Left renal cortex interstitium (tissue), 4 donors: ENCODE measurements around the gene TSC22D1. TPM values are rescaled to one million over a fixed set of nuclear protein-coding genes. Genes with fewer than 3 reads are reported as not detected.
"Not testable (repeated sequence)": the region's sequence is repeated elsewhere in the genome, so short reads cannot be mapped to it uniquely, and the experiment has no call there.

ENCODE experiments used
- DNase-seq, 4 donors: peaks; one replicate each; pipeline ENCODE4 v3.0.0-alpha.2; 2013; ENCODE audit warnings: low read depth in 4 of 4, low spot score in 2 of 4, missing footprints in 1 of 4
- polyA plus RNA-seq, 4 donors: library from polyadenylated mRNA; unstranded; fragments of 120-200 nt; gene quantifications; one replicate each; pipeline ENCODE4 v1.2.1, GENCODE V29; 2013; ENCODE audit not compliant: insufficient read length in 4 of 4

The TSC22D1 gene
- polyA plus RNA-seq = 100 to 1,000 TPM; 212 to 245 (median 236) TPM

- DNase-seq = no peak
Observed at GRCh38 chr13:44575741-44576350, at the start of gene TSC22D1. Gene TSC22D1 (minus strand): TSS chr13:44576330. CDS start chr13:44576074, 256 bp downstream.

GRCh38 chr13:44622708-44623107, 46.6 kb upstream of the TSC22D1 start:
- no peak for DNase-seq

- no peak for DNase-seq
Observed at GRCh38 chr13:44622261-44622660, 46.1 kb upstream of the TSC22D1 start.

- DNase-seq = no peak
Observed at GRCh38 chr13:44620057-44620456, 43.9 kb upstream of the TSC22D1 start.

- DNase-seq = no peak
Observed at GRCh38 chr13:44619651-44620050, 43.5 kb upstream of the TSC22D1 start.

GRCh38 chr13:44618326-44618725, 42.2 kb upstream of the TSC22D1 start:
- no peak for DNase-seq

- DNase-seq = no peak
Observed at GRCh38 chr13:44617648-44618047, 41.5 kb upstream of the TSC22D1 start.

GRCh38 chr13:44609137-44609536, 33.0 kb upstream of the TSC22D1 start:
- no peak for DNase-seq

- DNase-seq = no peak
Observed at GRCh38 chr13:44605721-44606120, 29.6 kb upstream of the TSC22D1 start.

GRCh38 chr13:44605275-44605674, 29.1 kb upstream of the TSC22D1 start:
- no peak for DNase-seq

- DNase-seq = no peak
Observed at GRCh38 chr13:44601586-44601985, 25.5 kb upstream of the TSC22D1 start.

GRCh38 chr13:44593861-44594592, 17.9 kb upstream of the TSC22D1 start:
- not testable (repeated sequence) for DNase-seq

GRCh38 chr13:44592216-44592847, 16.2 kb upstream of the TSC22D1 start:
- no peak for DNase-seq

GRCh38 chr13:44591316-44591715, 15.2 kb upstream of the TSC22D1 start:
- DNase-seq = no peak

- DNase-seq = no peak
Observed at GRCh38 chr13:44583137-44583536, 7.0 kb upstream of the TSC22D1 start.

GRCh38 chr13:44578067-44578400, 1.9 kb upstream of the TSC22D1 start:
- no peak for DNase-seq

- peak; percentile 88 to 96 (median 94) for DNase-seq
Observed at GRCh38 chr13:44577236-44578066, 1.3 kb upstream of the TSC22D1 start.

- DNase-seq = no peak
Observed at GRCh38 chr13:44576351-44577235, 463 bp upstream of the TSC22D1 start.

- DNase-seq = no peak
Observed at GRCh38 chr13:44575035-44575434, 1.1 kb downstream of the TSC22D1 start.

- no peak for DNase-seq
Observed at GRCh38 chr13:44574466-44574855, 1.7 kb downstream of the TSC22D1 start.
